SK-N-SH treated with all-trans-retinoic acid at 6 μM for 48 hours (cell line): ENCODE data around the gene LENEP.

Source experiments
- ATAC-seq: fragments of 200-7000 bp; cut with Tn5 transposase; 3 replicates; pipeline ENCODE4 v1.9.1; 2020; ENCODE audit warnings: mild to moderate bottlenecking, moderate library complexity
- ARNTL ChIP-seq: fragments of 450-650 bp; formaldehyde crosslinking; IDR thresholded peaks from 2 replicates; pipeline ENCODE4 v1.5.0; 2020; ENCODE audit warnings: low read depth, mild to moderate bottlenecking, moderate library complexity, borderline replicate concordance
- BACH2 ChIP-seq: fragments of 250-450 bp; sonication (Bioruptor Pico); IDR thresholded peaks from 2 replicates; pipeline ENCODE4 v1.9.0; 2021; ENCODE audit warnings: mild to moderate bottlenecking, borderline replicate concordance
- CREB5 ChIP-seq: fragments of 250-450 bp; sonication (Bioruptor Pico); IDR thresholded peaks from 2 replicates; pipeline ENCODE4 v1.5.1; 2020; ENCODE audit warnings: low read depth, mild to moderate bottlenecking, moderate library complexity
- CSDC2 ChIP-seq: fragments of 250-450 bp; sonication (Bioruptor Pico); IDR thresholded peaks from 2 replicates; pipeline ENCODE4 v1.5.0; 2020; ENCODE audit warnings: mild to moderate bottlenecking, moderate library complexity
- CSRNP3 ChIP-seq: fragments of 250-450 bp; sonication (Bioruptor Pico); IDR thresholded peaks from 2 replicates; pipeline ENCODE4 v1.5.1; 2021; ENCODE audit warnings: mild to moderate bottlenecking, moderate library complexity
- ESRRG ChIP-seq: fragments of 250-450 bp; sonication (Bioruptor Pico); IDR thresholded peaks from 2 replicates; pipeline ENCODE4 v1.6.1; 2021; ENCODE audit warnings: mild to moderate bottlenecking
- GLIS3 ChIP-seq: fragments of 250-450 bp; sonication (Bioruptor Pico); IDR thresholded peaks from 2 replicates; pipeline ENCODE4 v1.5.0; 2020; ENCODE audit warnings: mild to moderate bottlenecking, moderate library complexity
- ISL1 ChIP-seq: fragments of 250-450 bp; sonication (Bioruptor Pico); IDR thresholded peaks from 2 replicates; pipeline ENCODE4 v2.1.2; 2022; ENCODE audit warnings: mild to moderate bottlenecking, moderate library complexity
- OSR1 ChIP-seq: fragments of 250-450 bp; sonication (Bioruptor Pico); IDR thresholded peaks from 2 replicates; pipeline ENCODE4 v1.8.0; 2022; ENCODE audit warnings: moderate library complexity, mild to moderate bottlenecking, inconsistent platforms
- PATZ1 ChIP-seq: fragments of 250-450 bp; sonication (Bioruptor Pico); IDR thresholded peaks from 2 replicates; pipeline ENCODE4 v1.8.0; 2020; ENCODE audit warnings: mild to moderate bottlenecking, moderate library complexity, borderline replicate concordance
- PPARA ChIP-seq: fragments of 250-450 bp; sonication (Bioruptor Pico); IDR thresholded peaks from 2 replicates; pipeline ENCODE4 v1.5.0; 2020; ENCODE audit warnings: mild to moderate bottlenecking, borderline replicate concordance
- RARB ChIP-seq: fragments of 250-450 bp; sonication (Bioruptor Pico); IDR thresholded peaks from 2 replicates; pipeline ENCODE4 v1.8.0; 2021; ENCODE audit warnings: mild to moderate bottlenecking, moderate library complexity
- SNAI2 ChIP-seq: fragments of 250-450 bp; sonication (Bioruptor Pico); IDR thresholded peaks from 2 replicates; pipeline ENCODE4 v1.5.0; 2020; ENCODE audit warnings: mild to moderate bottlenecking, moderate library complexity
- TCF4 ChIP-seq: fragments of 250-450 bp; sonication (Bioruptor Pico); IDR thresholded peaks from 2 replicates; pipeline ENCODE4 v1.8.0; 2021; ENCODE audit warnings: mild to moderate bottlenecking, moderate library complexity, borderline replicate concordance
- TOX ChIP-seq: fragments of 250-450 bp; sonication (Bioruptor Pico); IDR thresholded peaks from 2 replicates; pipeline ENCODE4 v1.8.0; 2021; ENCODE audit warnings: mild to moderate bottlenecking, moderate library complexity, borderline replicate concordance
- ZC3H10 ChIP-seq: fragments of 250-450 bp; sonication (Bioruptor Pico); IDR thresholded peaks from 2 replicates; pipeline ENCODE4 v1.5.1; 2021; ENCODE audit warnings: mild to moderate bottlenecking, moderate library complexity
- ZFP3 ChIP-seq: fragments of 250-450 bp; sonication (Bioruptor Pico); IDR thresholded peaks from 2 replicates; pipeline ENCODE4 v1.5.0; 2020; ENCODE audit warnings: mild to moderate bottlenecking, moderate library complexity
- ZFP30 ChIP-seq: fragments of 450-650 bp; formaldehyde crosslinking; IDR thresholded peaks from 2 replicates; pipeline ENCODE4 v1.5.0; 2022; ENCODE audit warnings: mild to moderate bottlenecking, moderate library complexity
- ZNF565 ChIP-seq: fragments of 450-650 bp; formaldehyde crosslinking; conservative IDR thresholded peaks from 2 replicates; pipeline ENCODE4 v1.5.0; 2020; ENCODE audit warnings: low read depth, mild to moderate bottlenecking, moderate library complexity
- ZNF70 ChIP-seq: fragments of 450-650 bp; formaldehyde crosslinking; IDR thresholded peaks from 2 replicates; pipeline ENCODE4 v1.5.0; 2020; ENCODE audit warnings: mild to moderate bottlenecking, moderate library complexity
- ZNF8 ChIP-seq: fragments of 450-650 bp; formaldehyde crosslinking; IDR thresholded peaks from 2 replicates; pipeline ENCODE4 v1.5.0; 2020; ENCODE audit warnings: mild to moderate bottlenecking, moderate library complexity
- TF ChIP-seq, protein P1 (sequence below): fragments of 250-450 bp; sonication (Bioruptor Pico); IDR thresholded peaks from 2 replicates; pipeline ENCODE4 v1.8.0; 2021; ENCODE audit warnings: low read depth, mild to moderate bottlenecking, moderate library complexity, borderline replicate concordance
- TF ChIP-seq, protein P2 (sequence below): fragments of 250-450 bp; sonication (Bioruptor Pico); IDR thresholded peaks from 2 replicates; pipeline ENCODE4 v1.5.0; 2020; ENCODE audit warnings: mild to moderate bottlenecking, moderate library complexity

The LENEP gene

GRCh38 chr1:154972213-154972516 lies 21.2 kb upstream of the LENEP start (continued):
- TF ChIP-seq ZNF8 (CRISPR knock-in tag) (no peak), PATZ1 (CRISPR knock-in tag) (no peak), OSR1 (CRISPR knock-in tag) (no peak), ESRRG (no peak), TOX (CRISPR knock-in tag) (no peak), TCF4 (CRISPR knock-in tag) (no peak), GLIS3 (CRISPR knock-in tag) (no peak), ZNF565 (no peak), PPARA (CRISPR knock-in tag) (no peak)

- ATAC-seq = peak; percentile 36
- TF ChIP-seq ZC3H10 (CRISPR knock-in tag) (peak; percentile 30; the same call in 1 of the 2 replicates), ARNTL (CRISPR knock-in tag) (no peak), CSDC2 (no peak), RARB (0 out of 2 replicates have a peak, but pooled peaks have one; percentile 3), CSRNP3 (CRISPR knock-in tag) (no peak), ZNF565 (no peak), TOX (CRISPR knock-in tag) (peak; percentile 60; the same call in 1 of the 2 replicates), OSR1 (CRISPR knock-in tag) (0 out of 2 replicates have a peak, but pooled peaks have one; percentile 13), SNAI2 (CRISPR knock-in tag) (no peak), ZNF70 (no peak), ZFP3 (CRISPR knock-in tag) (no peak), TCF4 (CRISPR knock-in tag) (no peak), PATZ1 (CRISPR knock-in tag) (no peak), CREB5 (CRISPR knock-in tag) (no peak), BACH2 (CRISPR knock-in tag) (no peak), GLIS3 (CRISPR knock-in tag) (no peak), ZNF8 (CRISPR knock-in tag) (no peak), PPARA (CRISPR knock-in tag) (no peak), ESRRG (no peak), ZFP30 (no peak), ISL1 (CRISPR knock-in tag) (no peak)
- TF ChIP-seq, protein P1, sequence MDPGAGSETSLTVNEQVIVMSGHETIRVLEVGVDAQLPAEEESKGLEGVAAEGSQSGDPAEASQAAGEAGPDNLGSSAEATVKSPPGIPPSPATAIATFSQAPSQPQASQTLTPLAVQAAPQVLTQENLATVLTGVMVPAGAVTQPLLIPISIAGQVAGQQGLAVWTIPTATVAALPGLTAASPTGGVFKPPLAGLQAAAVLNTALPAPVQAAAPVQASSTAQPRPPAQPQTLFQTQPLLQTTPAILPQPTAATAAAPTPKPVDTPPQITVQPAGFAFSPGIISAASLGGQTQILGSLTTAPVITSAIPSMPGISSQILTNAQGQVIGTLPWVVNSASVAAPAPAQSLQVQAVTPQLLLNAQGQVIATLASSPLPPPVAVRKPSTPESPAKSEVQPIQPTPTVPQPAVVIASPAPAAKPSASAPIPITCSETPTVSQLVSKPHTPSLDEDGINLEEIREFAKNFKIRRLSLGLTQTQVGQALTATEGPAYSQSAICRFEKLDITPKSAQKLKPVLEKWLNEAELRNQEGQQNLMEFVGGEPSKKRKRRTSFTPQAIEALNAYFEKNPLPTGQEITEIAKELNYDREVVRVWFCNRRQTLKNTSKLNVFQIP = 0 out of 2 replicates have a peak, but pooled peaks have one; percentile 73
- TF ChIP-seq, protein P2, sequence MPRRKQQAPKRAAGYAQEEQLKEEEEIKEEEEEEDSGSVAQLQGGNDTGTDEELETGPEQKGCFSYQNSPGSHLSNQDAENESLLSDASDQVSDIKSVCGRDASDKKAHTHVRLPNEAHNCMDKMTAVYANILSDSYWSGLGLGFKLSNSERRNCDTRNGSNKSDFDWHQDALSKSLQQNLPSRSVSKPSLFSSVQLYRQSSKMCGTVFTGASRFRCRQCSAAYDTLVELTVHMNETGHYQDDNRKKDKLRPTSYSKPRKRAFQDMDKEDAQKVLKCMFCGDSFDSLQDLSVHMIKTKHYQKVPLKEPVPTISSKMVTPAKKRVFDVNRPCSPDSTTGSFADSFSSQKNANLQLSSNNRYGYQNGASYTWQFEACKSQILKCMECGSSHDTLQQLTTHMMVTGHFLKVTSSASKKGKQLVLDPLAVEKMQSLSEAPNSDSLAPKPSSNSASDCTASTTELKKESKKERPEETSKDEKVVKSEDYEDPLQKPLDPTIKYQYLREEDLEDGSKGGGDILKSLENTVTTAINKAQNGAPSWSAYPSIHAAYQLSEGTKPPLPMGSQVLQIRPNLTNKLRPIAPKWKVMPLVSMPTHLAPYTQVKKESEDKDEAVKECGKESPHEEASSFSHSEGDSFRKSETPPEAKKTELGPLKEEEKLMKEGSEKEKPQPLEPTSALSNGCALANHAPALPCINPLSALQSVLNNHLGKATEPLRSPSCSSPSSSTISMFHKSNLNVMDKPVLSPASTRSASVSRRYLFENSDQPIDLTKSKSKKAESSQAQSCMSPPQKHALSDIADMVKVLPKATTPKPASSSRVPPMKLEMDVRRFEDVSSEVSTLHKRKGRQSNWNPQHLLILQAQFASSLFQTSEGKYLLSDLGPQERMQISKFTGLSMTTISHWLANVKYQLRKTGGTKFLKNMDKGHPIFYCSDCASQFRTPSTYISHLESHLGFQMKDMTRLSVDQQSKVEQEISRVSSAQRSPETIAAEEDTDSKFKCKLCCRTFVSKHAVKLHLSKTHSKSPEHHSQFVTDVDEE (CRISPR knock-in tag) = no peak
Measured at GRCh38 chr1:154972517-154973343, 20.7 kb upstream of the LENEP start.
